CD4-positive, alpha-beta T cell treated with Interleukin-2 at 100 ng/mL for 4 hours (primary cell): Measurements from ENCODE around the gene LRRC19.

Experiments used
- DNase-seq: peaks from one replicate; pipeline ENCODE4 v3.0.0-alpha.2; 2020; ENCODE audit warnings: low spot score

LRRC19 gene, protein sequence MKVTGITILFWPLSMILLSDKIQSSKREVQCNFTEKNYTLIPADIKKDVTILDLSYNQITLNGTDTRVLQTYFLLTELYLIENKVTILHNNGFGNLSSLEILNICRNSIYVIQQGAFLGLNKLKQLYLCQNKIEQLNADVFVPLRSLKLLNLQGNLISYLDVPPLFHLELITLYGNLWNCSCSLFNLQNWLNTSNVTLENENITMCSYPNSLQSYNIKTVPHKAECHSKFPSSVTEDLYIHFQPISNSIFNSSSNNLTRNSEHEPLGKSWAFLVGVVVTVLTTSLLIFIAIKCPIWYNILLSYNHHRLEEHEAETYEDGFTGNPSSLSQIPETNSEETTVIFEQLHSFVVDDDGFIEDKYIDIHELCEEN

DNA sequence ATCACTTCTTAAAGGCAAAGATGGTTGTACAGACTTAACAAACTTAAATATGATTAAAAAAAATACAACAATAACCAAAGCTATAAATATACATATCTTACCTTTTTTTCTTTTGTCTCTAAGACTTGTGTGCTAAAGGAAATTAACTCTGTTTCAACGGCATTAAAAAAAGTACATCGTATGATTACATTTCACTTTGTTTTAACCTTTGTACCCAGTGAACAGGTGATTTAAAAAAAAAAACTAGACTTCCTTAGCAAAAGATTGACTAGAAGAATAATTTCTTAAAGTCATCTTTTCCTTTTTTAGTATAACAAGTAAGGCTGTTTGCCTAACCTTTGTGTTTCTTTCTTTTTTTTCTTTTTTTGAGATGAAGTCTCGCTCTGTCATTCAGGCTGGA is at the start of gene LRRC19:
TSS of gene LRRC19 (minus strand) at position 182 of the 400 bp plus-strand sequence. CDS start 5,978 bp downstream, outside the sequence.
- no peak for DNase-seq

DNA sequence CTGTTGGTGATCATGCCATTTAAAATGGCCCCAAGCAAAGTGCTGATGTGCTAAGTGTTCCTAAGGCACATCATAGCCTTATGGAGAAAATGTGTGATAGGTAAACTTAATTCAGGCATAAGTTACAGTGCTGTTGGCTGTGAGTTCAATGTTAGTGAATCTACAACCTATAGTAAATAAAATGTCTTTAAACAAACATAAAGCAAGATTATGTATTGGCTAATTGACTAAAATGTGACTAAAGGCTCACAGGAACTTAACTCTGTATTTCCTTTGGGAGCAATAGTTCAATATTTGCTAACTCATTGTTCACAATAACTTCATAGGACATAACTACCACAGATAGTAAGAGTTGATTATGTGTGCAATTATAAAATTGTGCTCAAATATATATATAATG is 49.4 kb upstream of the LRRC19 start:
- DNase-seq = no peak

DNA sequence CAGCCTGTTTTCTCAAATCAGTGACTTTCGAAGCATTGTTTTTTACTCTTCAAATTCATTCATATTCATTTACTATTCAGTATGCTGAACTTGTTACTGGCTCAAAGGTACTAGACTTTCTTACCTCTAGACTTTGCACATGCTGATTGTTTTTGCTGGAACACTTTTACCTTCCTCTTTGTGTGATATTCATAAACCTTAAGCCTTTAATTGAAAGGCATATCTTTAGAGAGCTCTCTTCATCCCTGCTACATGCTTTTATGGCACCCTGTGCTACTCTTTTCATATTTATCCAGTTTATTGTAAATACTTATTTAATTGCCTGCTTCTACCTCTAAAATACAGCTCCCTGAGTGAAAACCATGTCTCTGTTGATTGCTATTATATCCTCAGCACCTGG is 48.7 kb upstream of the LRRC19 start:
- no peak for DNase-seq

DNA sequence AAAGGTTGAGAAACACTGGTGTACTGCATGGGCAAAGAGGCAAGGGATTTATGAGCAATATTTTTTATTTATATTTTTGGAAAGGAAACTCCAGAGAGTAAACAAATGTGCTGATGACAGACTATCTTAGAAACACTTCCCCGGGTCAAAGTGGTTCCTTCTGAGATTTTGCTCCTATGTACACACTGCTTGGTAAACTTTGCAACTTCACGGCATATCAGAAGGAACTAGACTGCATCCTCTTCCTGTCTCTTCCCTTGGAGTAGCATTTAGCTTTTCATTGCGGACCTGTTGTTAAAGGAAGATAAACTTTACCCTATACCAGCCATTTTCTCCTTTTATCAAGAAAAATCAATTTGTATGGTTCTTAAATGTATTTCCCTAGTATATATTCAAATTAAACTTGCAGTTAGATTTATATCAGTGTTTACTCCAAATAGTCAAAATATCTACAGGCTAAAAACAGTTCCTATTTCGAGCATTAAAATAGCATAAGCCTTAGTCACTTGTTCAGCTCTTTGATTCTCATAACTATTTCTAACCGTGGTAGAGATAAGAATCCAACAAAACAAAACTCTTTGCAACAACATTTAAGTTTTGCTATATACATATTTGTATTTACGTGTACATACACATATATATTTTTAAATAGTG is 48.0 kb upstream of the LRRC19 start:
- no peak for DNase-seq

DNA sequence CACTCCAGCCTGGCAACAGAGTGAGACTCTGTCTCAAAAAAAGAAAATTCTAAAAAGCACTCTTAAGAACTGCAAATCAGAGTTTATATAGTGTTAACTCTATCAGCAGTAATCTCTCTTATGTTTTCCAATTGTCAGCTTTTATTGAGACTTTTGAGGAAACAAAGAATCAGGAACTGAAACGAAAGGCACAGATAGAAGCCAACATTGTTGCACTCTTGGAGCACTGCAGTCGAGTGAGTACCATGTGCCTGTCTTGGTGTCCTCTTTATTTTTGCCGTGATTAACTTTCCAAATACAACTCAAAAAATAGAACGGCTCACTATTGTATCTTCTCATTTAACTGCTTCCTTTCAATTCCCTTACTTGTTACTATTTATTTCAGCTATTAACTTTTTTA is 41.7 kb upstream of the LRRC19 start:
- no peak for DNase-seq

DNA sequence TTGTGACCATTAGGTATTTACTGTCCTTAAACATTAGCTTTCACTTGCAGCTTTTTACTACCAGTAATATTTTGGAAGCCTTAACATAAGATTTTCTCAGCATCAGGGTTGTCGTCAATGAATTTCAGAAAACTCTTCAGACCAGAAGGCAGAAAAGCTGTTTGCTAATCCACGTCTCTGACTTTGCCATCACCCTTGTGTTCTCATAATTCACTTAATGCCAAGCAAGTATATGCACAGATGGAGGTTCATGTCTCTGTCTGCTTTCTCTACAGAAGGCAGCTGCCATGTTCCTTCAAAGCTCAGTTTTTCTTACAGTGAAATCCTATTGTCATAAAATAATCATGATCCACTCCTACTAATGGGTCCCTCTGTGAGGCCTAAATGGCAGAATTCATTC is 37.7 kb upstream of the LRRC19 start:
- DNase-seq = no peak

DNA sequence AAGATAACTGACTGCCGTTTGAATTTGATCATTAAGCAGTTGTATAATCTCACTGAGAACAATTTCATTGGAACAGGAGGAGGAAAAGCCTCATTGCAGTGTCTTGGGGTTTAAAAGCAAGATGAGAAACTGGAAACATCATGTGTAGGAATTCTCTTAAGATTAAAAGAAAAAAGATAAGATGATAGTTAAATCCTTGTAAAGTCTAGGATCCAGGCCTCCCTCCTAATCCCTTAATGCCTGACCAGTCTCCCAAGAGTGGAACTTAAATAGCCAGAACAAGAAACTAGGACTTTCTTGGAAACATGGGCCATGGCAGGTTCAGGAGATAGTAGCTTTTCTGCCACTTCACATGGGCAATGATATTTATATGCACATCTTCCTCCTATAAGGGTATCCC is 37.0 kb upstream of the LRRC19 start:
- DNase-seq = no peak

DNA sequence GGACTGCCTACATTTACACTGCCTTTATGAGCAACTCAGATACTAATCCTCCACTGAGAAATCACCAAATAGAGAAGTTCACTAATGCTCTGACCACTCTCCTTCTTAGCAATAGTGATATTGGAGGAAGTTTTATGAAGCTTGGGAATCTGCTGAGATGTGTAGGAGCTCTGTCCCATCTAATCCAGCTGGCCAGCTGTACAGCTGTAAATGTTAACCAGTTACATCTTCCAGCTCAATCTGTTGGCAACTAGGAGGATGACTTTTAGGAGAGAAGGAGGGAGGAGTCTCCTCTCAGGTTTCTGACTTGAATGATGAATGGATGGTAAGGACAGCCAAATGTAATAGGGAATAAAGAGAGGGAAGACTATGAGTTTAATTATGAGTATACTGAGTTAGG is 36.3 kb upstream of the LRRC19 start:
- DNase-seq = no peak

DNA sequence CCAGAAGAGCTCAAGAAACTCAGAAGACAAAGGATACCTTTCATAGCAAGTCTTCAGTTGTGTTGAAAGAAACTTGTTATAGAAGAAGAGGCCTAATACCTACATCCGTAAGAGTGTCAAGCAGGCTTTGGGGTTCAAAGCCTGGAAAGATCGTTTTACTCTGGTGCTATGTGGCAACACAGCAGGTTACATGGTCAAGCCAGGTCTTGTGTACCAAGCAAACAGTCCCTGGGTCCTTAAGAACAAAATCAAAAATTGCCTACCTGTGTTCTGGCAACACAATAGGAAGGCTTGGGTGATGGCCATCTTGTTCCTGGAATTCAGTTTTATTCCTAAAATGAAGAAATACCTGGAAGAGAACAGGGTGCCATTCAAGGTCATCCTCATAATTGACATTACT is 32.0 kb upstream of the LRRC19 start:
- no peak for DNase-seq

DNA sequence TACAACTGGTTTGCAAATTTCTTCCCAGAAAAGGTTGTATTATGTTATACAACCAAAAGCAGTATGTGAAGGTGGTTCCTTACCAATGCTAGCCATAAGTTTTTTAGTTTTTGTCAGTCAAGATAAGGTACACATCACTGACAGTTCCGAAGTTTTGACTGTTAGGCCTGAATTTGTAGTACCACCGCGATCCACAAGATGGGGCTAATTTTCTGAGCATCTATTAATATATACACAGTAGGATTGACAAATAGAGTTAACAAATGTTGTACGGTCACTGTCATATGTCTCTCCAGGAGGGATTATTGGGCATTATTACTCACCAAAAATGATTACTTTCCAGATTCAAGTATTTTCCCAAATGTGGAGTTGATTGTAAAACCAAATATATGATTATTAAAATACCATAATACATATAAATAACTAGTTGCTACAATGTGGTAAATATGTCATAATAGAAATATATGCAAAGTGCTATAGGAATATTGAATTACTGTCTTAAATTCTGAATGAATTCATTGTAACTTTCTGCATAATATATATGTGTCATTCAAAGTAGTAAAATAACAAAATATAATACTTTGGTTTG is 28.4 kb upstream of the LRRC19 start:
- peak; percentile 57 for DNase-seq

DNA sequence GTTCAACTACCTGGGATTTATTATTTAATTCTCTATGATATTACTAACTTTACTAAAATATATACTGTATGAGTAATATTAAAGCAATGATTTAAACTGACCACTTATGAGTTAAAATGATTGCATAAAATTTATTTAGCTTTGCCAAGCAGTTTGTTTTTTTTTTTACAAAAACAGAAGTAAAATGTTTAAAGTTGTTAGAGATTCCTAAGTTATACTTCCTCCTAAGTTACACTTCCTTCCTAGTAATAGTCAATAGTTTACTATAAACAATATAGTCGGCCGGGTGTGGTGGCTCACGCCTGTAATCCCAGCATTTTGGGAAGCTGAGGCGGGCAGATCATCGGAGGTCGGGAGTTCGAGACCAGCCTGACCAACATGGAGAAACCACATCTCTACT is 23.7 kb upstream of the LRRC19 start:
- no peak for DNase-seq

DNA sequence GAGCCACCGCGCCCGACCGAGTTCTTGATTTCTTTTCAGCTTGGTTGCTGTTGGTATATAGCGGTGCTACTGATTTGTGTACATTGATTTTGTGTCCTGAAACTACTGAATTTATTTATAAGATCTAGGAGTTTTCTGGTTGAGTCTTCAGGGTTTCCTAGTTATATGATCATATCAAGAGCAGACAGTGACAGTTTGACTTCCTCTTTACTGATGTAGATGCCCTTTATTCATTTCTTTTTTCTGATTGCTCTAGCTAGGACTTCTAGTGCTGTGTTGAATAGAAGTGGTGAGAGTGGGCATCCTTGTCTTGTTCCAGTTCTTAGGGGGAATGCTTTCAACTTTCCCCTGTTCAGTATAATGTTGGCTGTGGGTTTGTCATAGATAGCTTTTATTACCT is 17.4 kb upstream of the LRRC19 start:
- no peak for DNase-seq

DNA sequence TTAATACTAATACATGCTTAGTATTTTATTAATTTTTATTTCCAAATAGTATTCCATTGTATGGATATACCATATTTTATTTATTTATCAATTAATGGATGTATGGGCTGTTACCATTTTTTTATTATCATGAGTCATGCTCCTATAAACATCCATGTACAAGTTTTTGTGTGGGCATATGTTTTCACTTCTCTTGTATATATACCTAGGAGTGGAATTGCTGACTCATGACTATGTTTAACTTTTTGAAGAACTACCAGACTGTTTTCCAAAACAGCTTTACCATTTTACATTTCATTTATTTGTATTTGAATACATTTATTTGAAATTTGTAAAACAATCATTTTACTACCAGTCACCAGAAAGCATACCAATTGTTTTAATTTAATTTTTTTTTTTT is 14.1 kb upstream of the LRRC19 start:
- no peak for DNase-seq

DNA sequence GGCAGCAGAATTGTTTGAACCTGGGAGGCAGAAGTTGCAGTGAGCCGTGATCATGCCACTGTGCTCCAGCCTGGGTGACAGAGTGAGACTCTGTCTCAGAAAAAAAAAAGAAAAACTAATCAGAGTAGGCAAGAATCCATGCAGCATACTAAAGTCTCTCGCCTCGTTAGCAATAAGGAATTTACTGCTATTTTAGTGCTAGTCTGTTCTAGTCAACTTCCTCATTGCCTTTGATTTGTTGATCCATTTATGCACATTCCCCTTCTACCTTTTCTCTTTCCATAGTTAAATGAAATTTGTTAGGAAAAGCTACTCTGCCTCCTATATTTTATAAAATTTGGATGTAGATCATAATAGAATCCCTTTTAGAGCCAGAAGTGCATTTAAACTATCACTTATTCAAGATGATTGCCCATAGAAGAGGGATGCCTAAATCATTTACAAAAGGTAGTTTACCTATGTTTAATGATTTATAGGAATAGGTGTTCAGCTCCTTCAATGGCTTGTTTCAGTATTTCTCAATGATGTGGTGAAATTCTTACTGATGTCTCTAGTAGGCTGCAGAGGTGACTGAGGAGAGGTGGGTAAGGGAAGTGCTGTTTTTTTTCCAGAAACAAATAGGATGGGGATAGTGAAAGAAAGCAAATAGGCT is 1.9 kb downstream of the LRRC19 start:
- no peak for DNase-seq

DNA sequence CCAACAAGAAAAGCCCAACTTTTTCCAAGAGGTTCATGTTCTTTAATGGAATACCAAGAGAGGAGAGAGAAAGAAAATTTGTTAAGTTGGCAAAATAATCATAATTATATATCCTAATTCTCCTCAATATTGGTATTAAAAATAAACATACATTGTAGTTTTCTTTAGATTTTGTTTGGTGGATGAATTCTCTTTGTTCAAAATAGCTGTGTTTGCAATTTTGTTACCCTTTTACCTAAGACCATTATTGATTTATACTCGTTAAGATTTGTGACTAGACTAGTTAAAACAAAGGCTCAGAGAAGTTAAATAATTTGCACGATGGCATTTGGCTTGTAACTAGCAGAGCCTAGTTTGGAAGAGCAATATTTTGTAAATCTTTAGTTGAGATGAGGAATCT is 9.7 kb downstream of the LRRC19 start:
- DNase-seq = no peak

DNA sequence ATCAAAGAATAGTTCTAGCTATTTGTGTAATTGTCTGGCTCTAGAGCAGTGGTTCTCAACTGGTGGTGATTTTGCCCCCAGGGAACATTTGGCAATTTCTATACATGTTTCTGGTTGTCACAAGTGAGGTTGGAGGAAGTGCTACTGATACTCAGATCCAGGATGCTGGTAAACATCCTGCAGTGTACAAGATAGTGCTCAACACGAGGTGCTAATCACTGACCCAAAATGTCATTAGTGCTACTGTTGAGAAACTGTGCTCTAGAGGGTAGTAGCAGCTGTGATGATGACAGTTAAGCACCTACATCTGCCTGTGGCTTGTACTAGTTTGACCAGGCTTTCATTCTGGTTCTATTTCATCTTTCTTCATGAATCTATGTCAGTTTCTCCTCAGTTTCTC is 22.1 kb downstream of the LRRC19 start:
- DNase-seq = no peak

DNA sequence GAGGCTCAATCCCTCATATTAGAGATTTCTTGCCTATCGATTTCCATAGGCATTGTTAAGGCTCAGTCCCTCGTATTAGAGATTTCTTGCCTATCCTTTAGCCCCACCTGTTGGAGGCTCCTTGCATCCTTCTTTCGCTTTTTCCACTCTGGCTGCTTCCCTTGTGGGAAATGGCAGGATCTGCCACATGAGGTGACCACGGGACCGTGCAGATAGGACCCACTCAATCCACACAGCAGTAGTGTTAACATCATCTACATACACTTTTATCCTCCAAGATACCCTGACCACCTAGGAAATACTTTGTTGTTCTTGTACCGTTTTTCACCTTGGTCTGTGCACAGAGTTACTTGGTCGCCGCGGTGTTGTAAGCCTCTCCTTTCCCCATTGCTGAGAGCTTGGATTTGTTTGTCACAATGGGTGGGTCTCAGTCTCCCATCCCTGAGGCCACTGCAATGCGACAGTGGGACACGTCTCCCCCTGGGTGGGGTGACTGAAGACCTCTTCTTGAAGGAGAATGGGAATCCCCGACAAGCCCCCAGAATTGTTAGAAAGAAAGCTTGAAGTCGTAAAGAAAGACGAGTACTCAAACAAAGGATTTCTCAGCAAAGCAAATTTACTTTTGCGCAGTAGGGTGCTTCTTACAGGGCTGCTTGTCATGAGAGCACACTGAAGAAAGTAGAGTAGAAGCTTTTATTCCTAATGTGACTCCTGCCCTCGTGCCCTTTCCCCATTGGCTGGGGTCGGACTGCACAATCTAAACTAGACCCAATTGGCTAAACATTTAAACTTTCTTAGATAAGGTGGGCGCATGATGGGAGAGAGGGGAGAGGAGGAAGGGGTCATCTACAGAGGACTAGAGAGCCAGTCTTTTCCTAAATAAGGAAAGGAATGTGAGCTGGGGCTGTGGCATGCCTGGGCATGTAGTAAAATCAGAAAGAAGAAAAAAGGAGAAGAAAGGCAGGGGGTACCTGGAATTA is 29.5 kb downstream of the LRRC19 start:
- DNase-seq = peak; percentile 17

DNA sequence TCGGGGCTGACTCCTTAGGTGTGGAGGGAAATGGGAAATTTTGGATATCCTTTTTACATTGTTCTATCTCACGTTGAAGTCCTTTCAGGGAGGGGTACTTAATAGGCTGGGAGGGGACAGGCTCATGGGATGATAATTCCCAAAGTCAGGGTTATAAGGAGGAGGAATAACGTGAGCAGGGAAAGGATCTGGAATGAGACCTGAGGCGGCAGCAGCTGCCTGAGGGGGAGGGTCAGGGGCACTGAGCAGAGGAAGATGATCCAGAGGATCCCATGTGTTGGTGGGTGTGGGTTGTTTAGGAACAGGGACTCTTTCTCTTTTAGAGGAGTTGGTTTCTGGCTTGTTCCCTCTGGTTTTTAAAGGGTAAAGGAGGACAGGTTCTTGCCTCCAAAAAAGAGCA is 30.5 kb downstream of the LRRC19 start:
- no peak for DNase-seq

DNA sequence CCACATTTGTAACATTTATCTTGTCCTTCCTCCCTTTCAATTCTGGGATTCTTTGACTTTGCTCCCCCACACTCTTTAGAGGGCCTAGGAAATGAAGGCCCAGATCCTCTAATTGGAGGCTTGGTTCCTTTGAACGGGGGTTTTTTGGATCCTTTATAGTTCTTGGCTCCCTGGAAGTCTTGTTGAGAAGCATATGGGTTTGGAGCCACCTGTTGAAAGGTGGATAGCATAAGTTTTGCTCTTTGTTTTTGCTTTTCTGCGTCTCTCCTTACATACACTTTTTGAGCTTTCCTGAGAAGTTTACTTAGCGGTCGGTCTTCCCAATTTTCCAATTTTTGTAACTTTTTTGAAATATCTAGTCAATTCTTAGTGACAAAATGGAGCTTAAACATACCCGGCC is 31.5 kb downstream of the LRRC19 start:
- no peak for DNase-seq

DNA sequence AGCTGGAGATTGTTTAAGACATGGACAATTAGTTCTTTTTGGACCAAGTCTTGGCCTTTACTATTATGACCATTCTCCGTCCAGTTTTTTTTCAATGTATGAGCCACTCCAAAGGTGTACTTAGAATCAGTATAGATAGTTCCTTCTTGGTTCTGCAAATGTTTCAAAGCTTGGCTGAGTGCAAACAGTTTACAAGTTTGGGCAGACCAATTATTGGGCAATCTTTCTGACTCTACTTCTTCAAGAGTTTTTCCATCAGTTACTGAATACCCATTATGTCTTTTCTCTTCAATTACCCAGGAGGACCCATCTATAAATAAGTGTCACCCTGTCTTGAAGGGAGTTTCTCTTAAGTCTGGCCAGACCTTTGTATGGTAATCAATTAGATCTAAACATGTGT is 33.8 kb downstream of the LRRC19 start:
- DNase-seq = no peak

DNA sequence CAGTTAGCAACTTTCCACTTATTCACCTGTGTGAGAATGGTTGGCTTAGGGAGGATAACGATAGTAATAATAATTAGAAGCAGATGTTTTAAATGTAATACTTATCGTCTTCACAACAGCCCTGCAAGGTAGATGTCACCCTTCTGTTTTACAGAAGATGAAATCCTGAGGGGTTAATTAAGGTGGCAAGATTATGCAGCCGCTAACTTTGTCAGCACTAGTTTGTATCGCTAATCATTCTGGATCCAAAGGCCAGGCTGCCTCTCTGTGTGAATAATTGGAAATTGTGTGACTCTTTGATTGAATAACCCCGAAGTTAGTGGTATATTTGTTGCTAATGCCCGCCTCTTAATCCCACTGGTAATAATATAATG is 48.6 kb downstream of the LRRC19 start:
- DNase-seq = no peak
